Keratinocyte (primary cell): Measurements from ENCODE around the gene EGLN3.

Experiments
- CTCF ChIP-seq, 3 experiments: IDR thresholded peaks in 1 of 3; conservative IDR thresholded peaks in 1 of 3; optimal IDR thresholded peaks in 1 of 3; 2 replicates in 2 of 3; 3 replicates in 1 of 3; pipeline versions ENCODE3 to v1.5.1; 2011; ENCODE audit warnings: low read length in 3 of 3, mild to moderate bottlenecking in 3 of 3, moderate library complexity in 2 of 3, control low read depth in 1 of 3, inconsistent platforms in 1 of 3; ENCODE audit not compliant: insufficient read depth in 2 of 3; ENCODE audit errors: extremely low read depth in 1 of 3
- EZH2 ChIP-seq: IDR thresholded peaks from one replicate; pipeline ENCODE4 v1.6.1; 2012; ENCODE audit warnings: inconsistent platforms, mild to moderate bottlenecking, low read length, moderate library complexity

- no peak for TF ChIP-seq CTCF (optimal IDR thresholded peaks at IDR 0.05 in 1 of 3, IDR thresholded peaks at IDR 0.05 in 1 of 3, conservative IDR thresholded peaks at IDR 0.05 in 1 of 3; ENCODE audit: extremely low read depth in 1 of 3, insufficient read depth in 2 of 3, low read length in 3 of 3)
- TF ChIP-seq EZH2 = no peak
These were observed 43.9 kb downstream of the EGLN3 start for GRCh38 chr14:33906968-33907367.
